Measurements from ENCODE around the gene NOVA1.

The NOVA1 gene

GRCh38 chr14:26593357-26593756 lies 4.5 kb downstream of the NOVA1 start:
- Histone ChIP-seq H3K27ac (no peak overlapping the region), H3K4me3 (no peak overlapping the region)
- TF ChIP-seq CTCF (IDR thresholded peaks at IDR 0.05), result no peak
- DNase-seq (ENCODE audit: low spot score), result no peak

GRCh38 chr14:26589925-26590324 lies 7.9 kb downstream of the NOVA1 start:
- no peak for DNase-seq (ENCODE audit: low spot score)
- no peak overlapping the region for H3K27ac ChIP-seq
- H3K4me3 ChIP-seq, result no peak overlapping the region
- no peak for TF ChIP-seq CTCF (IDR thresholded peaks at IDR 0.05)

GRCh38 chr14:26577711-26578110 lies 20.1 kb downstream of the NOVA1 start:
- no peak overlapping the region for H3K4me3 ChIP-seq
- no peak for TF ChIP-seq CTCF (IDR thresholded peaks at IDR 0.05)
- DNase-seq (ENCODE audit: low spot score), result no peak
- H3K27ac ChIP-seq, result no peak overlapping the region

- no peak for TF ChIP-seq CTCF (IDR thresholded peaks at IDR 0.05)
- DNase-seq (ENCODE audit: low spot score), result no peak
- no peak overlapping the region for H3K4me3 ChIP-seq
- no peak overlapping the region for H3K27ac ChIP-seq
These were observed 43.6 kb downstream of the NOVA1 start for GRCh38 chr14:26554069-26554772.

GRCh38 chr14:26549571-26549970 lies 48.3 kb downstream of the NOVA1 start:
- no peak for TF ChIP-seq CTCF (IDR thresholded peaks at IDR 0.05)
- no peak overlapping the region for H3K4me3 ChIP-seq
- DNase-seq (ENCODE audit: low spot score), result no peak
- no peak overlapping the region for H3K27ac ChIP-seq

- TF ChIP-seq CTCF (IDR thresholded peaks at IDR 0.05), result no peak
- Histone ChIP-seq H3K27ac (no peak overlapping the region), H3K4me3 (no peak overlapping the region)
- no peak for DNase-seq (ENCODE audit: low spot score)
These were observed 49.4 kb downstream of the NOVA1 start for GRCh38 chr14:26548406-26548805.

- no peak for TF ChIP-seq CTCF (IDR thresholded peaks at IDR 0.05)
These were observed 59.7 kb downstream of the NOVA1 start for GRCh38 chr14:26538176-26538575.

More at GRCh38 chr14:26538176-26538575, 59.7 kb downstream of the NOVA1 start:
- no peak overlapping the region for H3K4me3 ChIP-seq
- no peak for DNase-seq (ENCODE audit: low spot score)
- H3K27ac ChIP-seq, result no peak overlapping the region

Measured in coronary artery (tissue), 2 donors.